GM04504 (cell line): Measurements from ENCODE around the gene SF3A2.
"Not testable (repeated sequence)": the region's sequence is repeated elsewhere in the genome, so short reads cannot be mapped to it uniquely, and the experiment has no call there.

ENCODE experiments used
- DNase-seq: peaks from one replicate; pipeline ENCODE4 v3.0.0-alpha.2; 2012; ENCODE audit warnings: low read depth

The SF3A2 gene

DNA sequence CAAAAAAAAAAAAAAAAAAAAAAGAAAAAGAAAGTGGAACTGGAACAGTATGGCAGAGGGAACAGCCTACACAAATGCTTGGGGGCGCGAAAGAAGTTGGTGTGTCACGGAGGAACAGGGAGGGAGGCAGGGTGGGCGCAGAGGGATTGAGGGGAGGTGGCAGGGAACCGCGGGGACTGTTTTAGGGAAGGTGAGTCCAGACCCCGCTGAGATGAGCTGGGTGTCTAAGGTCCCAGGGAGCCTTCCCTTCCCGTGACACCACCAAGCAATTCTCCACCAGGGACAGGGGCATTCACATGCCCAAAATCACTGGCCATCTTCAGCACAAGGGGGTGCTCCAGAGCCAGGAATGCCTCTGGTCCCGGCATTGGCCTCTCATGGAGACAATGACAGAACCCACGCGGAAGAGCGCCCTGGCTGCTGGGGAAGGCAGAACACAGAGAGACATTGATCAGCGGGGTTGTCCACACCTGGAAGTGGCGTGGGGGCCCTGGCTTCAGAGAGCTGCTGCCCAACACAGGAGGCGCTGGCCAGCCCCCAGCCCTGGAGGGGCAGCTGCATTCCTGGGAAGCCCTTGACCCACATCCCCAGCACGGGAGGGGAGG is 38.4 kb downstream of the SF3A2 start:
- no peak for DNase-seq

GRCh38 chr19:2275588-2276428 is 39.2 kb downstream of the SF3A2 start:
- DNase-seq, result no peak

- no peak for DNase-seq
These were observed 39.9 kb downstream of the SF3A2 start for GRCh38 chr19:2276429-2276986.

GRCh38 chr19:2277138-2277537 is 40.5 kb downstream of the SF3A2 start:
- no peak for DNase-seq

- no peak for DNase-seq
These were observed 42.0 kb downstream of the SF3A2 start for GRCh38 chr19:2278459-2279158.

- DNase-seq, result no peak
These were observed 44.1 kb downstream of the SF3A2 start for GRCh38 chr19:2280633-2281264.

- DNase-seq, result not testable (repeated sequence)
These were observed 44.8 kb downstream of the SF3A2 start for GRCh38 chr19:2281265-2282061.

GRCh38 chr19:2282062-2282861 is 45.6 kb downstream of the SF3A2 start, which contains the start of gene PEAK3:
PEAK3 (minus strand) TSS chr19:2282175; CDS start chr19:2280931, 1,244 bp downstream.
- DNase-seq, result no peak

GRCh38 chr19:2282862-2283237 is 46.2 kb downstream of the SF3A2 start:
- no peak for DNase-seq

GRCh38 chr19:2283835-2284507 is 47.3 kb downstream of the SF3A2 start:
- no peak for DNase-seq

- no peak for DNase-seq
These were observed 49.9 kb downstream of the SF3A2 start for GRCh38 chr19:2286402-2287140.

- no peak for DNase-seq
These were observed 51.1 kb downstream of the SF3A2 start for GRCh38 chr19:2287585-2288337.

DNA sequence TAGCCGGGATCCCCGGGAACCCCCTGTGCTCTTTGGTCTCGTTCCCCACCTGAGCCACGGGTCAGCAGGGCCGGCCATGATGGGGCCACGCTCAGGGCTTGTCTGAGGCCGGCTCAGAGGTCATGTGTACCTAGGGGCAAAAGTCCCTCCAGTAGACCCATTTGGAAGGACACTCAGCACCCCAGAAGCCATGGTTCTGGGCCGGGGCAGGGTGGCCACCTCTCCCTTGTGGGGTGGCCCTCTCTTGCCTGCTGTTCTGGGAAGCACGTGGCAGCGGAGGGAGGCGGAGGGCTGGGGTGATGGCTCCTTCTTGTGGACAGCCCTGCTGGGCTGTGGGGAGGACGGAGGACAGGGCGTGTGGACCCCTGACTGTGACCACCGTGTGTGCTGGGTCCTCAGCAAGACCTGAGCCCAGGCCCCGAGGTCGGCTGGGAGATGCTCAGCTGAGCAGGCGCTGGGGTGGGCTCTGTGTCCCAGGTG is 51.8 kb downstream of the SF3A2 start:
- no peak for DNase-seq

DNA sequence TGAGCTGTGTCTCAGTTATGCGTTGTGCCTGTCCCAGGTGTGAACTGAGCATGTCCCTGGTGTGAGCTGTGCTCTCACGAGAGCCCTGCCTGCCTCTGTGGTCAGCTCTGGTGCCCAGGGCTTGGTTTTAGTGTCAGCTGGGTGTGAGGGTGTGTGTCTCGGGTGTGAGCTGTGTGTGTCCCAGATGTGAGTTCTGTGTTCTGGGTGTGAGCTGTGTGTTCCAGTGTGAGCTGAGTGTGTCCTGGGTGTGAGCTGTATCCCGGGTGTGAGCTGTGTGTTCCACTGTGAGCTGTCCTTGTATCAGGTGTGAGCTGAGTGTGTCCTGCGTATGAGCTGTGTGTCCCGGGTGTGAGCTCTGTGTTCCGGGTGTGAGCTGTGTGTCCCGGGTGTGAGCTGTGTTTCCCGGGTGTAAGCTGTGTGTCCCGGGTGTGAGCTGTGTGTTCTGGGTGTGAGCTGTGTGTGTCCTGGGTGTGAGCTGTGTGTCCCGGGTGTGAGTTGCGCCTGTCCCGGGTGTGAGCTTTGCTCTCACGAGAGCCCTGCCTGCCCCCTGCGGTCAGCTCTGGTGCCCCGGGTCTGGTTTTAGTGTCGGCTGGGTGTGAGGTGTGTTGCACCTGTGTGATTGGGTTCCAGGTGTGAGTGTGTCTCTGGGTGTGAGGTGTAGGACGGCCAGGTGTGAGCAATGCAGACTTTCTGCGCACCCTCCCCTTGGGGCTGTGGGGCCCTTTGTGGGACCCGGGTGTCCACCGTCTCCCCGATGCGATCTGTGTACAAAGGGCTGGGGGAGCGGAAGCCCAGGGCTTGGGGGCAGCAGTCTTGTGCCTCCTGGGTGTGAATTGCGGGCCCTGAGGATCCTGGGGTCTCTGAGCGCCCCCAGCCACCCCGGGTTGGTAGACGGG is 52.4 kb downstream of the SF3A2 start:
- DNase-seq, result no peak

DNA sequence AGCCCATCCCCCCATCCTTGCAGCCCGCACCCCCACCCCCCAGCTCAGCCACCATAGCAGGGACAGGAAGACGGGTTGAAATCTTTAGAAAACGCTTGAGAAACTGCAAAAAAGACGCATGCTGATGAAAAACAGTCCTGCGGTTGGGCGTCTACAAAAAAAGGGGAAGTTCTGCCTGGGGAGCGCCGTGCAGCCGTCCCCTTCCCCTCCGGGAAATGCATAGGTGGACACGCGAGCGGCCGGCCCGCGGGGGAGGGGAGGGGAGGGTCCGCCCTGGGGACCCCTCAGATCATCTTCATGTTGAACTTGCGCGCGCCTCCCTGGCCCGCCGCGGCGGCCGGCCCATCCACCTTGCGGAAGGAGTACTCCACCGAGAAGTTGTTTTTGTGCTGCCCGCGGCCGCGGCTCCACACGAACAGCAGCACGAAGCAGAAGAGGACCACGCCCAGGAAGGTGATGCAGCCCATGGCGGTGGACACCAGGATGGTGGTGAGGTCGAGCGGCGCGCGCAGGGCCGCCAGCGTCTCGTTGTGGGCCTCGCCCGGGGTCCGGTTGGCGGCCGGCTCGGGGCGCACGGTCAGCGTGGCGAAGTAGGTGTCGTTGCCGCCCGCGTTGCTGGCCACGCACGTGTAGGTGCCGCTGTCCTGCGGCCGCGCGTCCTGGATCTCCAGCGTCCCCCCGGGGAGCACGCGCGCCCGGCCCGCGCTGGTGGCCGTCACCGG is 53.3 kb downstream of the SF3A2 start:
- DNase-seq, result no peak

DNA sequence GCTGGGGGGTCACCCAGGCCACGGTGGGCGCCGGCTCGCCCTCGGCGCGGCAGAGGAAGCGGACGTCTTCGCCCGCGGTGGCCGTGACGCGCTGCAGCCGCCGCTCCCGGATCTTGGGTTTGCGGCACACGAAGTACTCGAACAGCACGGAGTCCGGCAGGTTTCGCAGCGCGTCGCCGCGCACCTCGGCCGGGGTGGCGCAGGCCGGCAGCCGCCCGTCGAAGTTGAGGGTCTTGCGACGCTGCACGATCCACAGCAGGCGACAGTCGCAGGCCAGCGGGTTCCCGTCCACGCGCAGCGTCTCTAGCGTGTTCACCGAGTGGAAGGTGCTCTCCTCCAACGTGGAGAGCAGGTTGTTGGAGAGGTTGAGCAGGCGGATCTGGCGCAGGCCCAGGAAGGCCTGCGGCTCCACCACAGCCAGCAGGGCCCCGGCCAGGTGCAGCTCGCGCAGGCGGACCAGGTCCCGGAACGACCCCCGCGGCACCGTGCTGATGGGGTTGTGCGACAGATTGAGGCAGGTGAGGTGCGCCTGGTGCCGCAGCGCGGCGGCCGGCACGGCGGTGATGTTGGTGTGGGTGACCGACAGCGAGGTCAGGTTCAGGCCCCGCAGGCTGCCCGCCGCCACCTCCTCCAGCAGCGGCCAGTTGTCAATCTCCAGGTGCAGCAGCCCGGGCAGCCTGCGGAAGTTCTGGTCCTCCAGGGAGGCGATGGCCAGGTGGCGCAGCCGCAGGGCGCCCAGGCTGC is 54.0 kb downstream of the SF3A2 start:
- DNase-seq, result no peak
